GM12874 (cell line): Measurements from ENCODE around the gene KIRREL3.

Experiments
- TF ChIP-seq, protein P1 (sequence below): IDR thresholded peaks from 2 replicates; pipeline ENCODE4 v1.5.1; 2011; ENCODE audit warnings: low read depth, mild to moderate bottlenecking, control low read depth, low read length, moderate library complexity; ENCODE audit not compliant: insufficient read depth

Gene KIRREL3

GRCh38 chr11:126722006-126722736, 278.4 kb downstream of the KIRREL3 start:
- TF ChIP-seq, protein P1, sequence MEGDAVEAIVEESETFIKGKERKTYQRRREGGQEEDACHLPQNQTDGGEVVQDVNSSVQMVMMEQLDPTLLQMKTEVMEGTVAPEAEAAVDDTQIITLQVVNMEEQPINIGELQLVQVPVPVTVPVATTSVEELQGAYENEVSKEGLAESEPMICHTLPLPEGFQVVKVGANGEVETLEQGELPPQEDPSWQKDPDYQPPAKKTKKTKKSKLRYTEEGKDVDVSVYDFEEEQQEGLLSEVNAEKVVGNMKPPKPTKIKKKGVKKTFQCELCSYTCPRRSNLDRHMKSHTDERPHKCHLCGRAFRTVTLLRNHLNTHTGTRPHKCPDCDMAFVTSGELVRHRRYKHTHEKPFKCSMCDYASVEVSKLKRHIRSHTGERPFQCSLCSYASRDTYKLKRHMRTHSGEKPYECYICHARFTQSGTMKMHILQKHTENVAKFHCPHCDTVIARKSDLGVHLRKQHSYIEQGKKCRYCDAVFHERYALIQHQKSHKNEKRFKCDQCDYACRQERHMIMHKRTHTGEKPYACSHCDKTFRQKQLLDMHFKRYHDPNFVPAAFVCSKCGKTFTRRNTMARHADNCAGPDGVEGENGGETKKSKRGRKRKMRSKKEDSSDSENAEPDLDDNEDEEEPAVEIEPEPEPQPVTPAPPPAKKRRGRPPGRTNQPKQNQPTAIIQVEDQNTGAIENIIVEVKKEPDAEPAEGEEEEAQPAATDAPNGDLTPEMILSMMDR = no peak

DNA sequence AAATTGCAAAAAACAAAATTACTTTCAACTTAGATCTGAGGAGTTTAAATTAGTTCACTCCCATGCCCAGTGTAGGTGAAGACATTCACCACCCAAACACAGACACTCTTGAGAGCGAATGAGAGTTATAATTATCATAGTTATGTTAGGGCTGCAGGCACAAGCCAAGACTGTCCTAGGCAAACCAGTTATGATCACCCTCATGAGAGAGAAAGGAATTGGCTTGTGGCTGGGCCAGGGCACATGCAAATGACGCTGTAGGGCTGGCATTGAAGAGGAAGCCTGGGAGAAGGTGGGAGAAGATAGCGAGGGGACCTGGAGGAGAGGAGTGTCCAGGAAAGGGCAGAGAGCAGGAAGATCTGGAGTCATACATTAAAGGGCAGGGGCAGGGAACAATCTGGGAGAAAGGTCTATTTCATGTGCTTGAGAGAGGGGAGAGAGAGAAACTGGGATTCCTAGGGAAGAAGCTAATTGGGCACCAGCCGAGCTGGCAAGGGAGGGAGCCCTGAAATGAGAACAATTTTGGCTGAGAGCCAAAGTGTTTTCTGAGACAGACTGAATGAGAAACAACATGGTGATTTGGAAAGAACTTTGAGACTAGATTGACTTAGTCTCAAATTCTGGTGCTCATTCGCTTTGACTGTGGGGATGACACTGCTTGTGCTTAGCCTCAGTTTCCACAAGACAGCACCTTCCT, 279.9 kb downstream of the KIRREL3 start:
- TF ChIP-seq, protein P1 = no peak

GRCh38 chr11:126719740-126720139, 280.8 kb downstream of the KIRREL3 start:
- TF ChIP-seq, protein P1 = no peak

GRCh38 chr11:126718276-126718675, 282.3 kb downstream of the KIRREL3 start:
- TF ChIP-seq, protein P1 = no peak

GRCh38 chr11:126716456-126717083, 284.0 kb downstream of the KIRREL3 start:
- TF ChIP-seq, protein P1 = peak; percentile 75

DNA sequence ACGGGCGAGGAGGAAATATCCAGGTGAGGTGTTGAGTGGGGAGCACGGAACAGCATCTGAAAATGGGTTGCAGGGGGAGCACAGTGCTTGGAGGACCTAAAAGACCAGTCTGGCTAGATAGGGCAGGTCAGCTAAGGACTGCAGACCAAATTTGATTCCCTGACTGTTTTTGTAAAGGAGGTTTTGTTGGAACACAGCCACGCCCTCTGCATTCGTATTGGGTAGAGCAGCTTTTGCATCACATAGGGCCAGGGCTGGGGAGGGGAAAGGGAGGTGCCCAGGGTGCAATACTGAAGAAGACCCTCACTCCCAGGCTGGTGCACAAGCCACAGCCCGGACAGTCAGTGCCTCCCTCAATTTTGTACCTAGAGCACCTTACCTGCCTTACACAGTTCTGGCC, 286.8 kb downstream of the KIRREL3 start:
- TF ChIP-seq, protein P1 = no peak

GRCh38 chr11:126711977-126712625, 288.5 kb downstream of the KIRREL3 start:
- TF ChIP-seq, protein P1 = no peak
